A549 (cell line): ENCODE measurements around the gene IGFN1.

ENCODE experiments used
- CTCF ChIP-seq: fragments of >200 bp; sonication (Bioruptor Twin); formaldehyde crosslinking; IDR thresholded peaks from 3 replicates; pipeline ENCODE4 v1.5.1; 2016
- EP300 ChIP-seq, 2 experiments: fragments of >200 bp; sonication (Bioruptor Twin); formaldehyde crosslinking; IDR thresholded peaks; 2 replicates in 1 of 2; 3 replicates in 1 of 2; pipeline ENCODE4 v1.6.1; 2016 to 2017
- HES2 ChIP-seq: fragments of >200 bp; sonication (Bioruptor Twin); formaldehyde crosslinking; IDR thresholded peaks from 2 replicates; pipeline ENCODE4 v1.6.1; 2016
- HMGXB4 ChIP-seq: fragments of 250-450 bp; sonication (Bioruptor Pico); IDR thresholded peaks from 2 replicates; pipeline ENCODE4 v1.5.0; 2021; ENCODE audit warnings: mild to moderate bottlenecking, moderate library complexity, borderline replicate concordance
- POLR2A ChIP-seq: IDR thresholded peaks from 2 replicates; pipeline ENCODE4 v1.6.1; 2012; ENCODE audit warnings: mild to moderate bottlenecking, low read length
- POLR2AphosphoS2 ChIP-seq: conservative IDR thresholded peaks from 2 replicates; pipeline ENCODE4 v1.6.1; 2012; ENCODE audit warnings: low read length, improper control_type of control experiment, inconsistent platforms
- RAD21 ChIP-seq, 2 experiments: fragments of >200 bp in 1 of 2; sonication (Bioruptor Twin) in 1 of 2; formaldehyde crosslinking in 1 of 2; IDR thresholded peaks in 1 of 2; conservative IDR thresholded peaks in 1 of 2; 2 replicates in 1 of 2; 3 replicates in 1 of 2; pipeline ENCODE4 v1.6.1; 2012 to 2018; ENCODE audit warnings: inconsistent platforms in 1 of 2
- REST ChIP-seq: fragments of 200-600 bp; sonication (generic); IDR thresholded peaks from 2 replicates; pipeline ENCODE4 v1.6.1; 2016; ENCODE audit warnings: antibody characterized with exemption, mild to moderate bottlenecking, moderate library complexity
- RFX5 ChIP-seq: fragments of 450-650 bp; IDR thresholded peaks from 2 replicates; pipeline ENCODE4 v1.7.1; 2014; ENCODE audit warnings: antibody characterized with exemption, mild to moderate bottlenecking, moderate library complexity
- TP53 ChIP-seq: fragments of 250-450 bp; sonication (Bioruptor Pico); IDR thresholded peaks from 2 replicates; pipeline ENCODE4 v1.5.0; 2021; ENCODE audit warnings: mild to moderate bottlenecking, moderate library complexity
- ZNF302 ChIP-seq: fragments of 250-450 bp; sonication (Bioruptor Pico); IDR thresholded peaks from 2 replicates; pipeline ENCODE4 v1.9.0; 2021; ENCODE audit warnings: inconsistent platforms, mild to moderate bottlenecking, moderate library complexity
- TF ChIP-seq, protein P1 (sequence below): IDR thresholded peaks from 2 replicates; pipeline ENCODE4 v1.6.1; 2012; ENCODE audit warnings: low read depth, borderline replicate concordance

DNA sequence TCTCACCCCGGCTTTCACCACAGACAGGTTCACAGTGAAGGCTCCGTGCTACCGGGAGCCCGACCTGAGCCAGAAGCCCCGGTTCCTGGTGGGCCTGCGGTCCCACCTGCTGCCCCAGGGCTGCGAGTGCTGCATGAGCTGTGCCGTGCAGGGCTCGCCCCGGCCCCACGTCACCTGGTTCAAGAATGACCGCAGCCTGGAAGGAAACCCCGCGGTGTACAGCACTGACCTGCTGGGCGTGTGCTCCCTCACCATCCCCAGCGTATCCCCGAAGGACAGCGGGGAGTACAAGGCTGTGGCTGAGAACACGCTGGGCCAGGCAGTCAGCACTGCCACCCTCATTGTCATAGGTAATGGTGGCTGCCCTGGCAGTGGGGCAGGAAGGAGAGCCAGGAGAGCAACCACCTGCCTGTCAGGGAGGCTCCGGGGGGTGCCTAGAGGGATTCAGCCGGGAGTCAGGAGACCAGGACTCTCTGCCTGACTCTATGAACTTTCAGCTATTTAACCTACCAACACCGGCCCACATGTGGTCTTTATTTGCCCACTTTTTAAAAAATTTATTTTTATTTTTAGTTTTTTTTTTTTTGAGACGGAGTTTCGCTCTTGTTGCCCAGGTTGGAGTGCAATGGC, 36.4 kb downstream of the IGFN1 start:
- no peak for TF ChIP-seq POLR2AphosphoS2
- TF ChIP-seq CTCF = no peak
- TF ChIP-seq POLR2A = no peak
- TF ChIP-seq HMGXB4 (CRISPR knock-in tag) = no peak
- no peak for TF ChIP-seq EP300 (IDR thresholded peaks at IDR 0.05)
- TF ChIP-seq, protein P1, sequence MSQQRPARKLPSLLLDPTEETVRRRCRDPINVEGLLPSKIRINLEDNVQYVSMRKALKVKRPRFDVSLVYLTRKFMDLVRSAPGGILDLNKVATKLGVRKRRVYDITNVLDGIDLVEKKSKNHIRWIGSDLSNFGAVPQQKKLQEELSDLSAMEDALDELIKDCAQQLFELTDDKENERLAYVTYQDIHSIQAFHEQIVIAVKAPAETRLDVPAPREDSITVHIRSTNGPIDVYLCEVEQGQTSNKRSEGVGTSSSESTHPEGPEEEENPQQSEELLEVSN = no peak
- TF ChIP-seq HES2 = no peak
- TF ChIP-seq ZNF302 (CRISPR knock-in tag) = no peak
- no peak for TF ChIP-seq RFX5
- no peak for TF ChIP-seq RAD21 (conservative IDR thresholded peaks at IDR 0.05 in 1 of 2, IDR thresholded peaks at IDR 0.05 in 1 of 2)
- TF ChIP-seq REST = no peak
- no peak for TF ChIP-seq TP53 (CRISPR knock-in tag)
